Testis (tissue), 2 donors: ENCODE measurements around the gene TYW1B.
"Not testable (repeated sequence)": the region's sequence is repeated elsewhere in the genome, so short reads cannot be mapped to it uniquely, and the experiment has no call there.

ENCODE experiments used
- CTCF ChIP-seq, 3 experiments: fragments of 450-650 bp in 2 of 3; fragments of 200-600 bp in 1 of 3; sonication (generic) in 1 of 3; IDR thresholded peaks; one replicate each; pipeline ENCODE4 v1.5.1; 2016 to 2019; ENCODE audit warnings: antibody characterized with exemption in 3 of 3, mild to moderate bottlenecking in 2 of 3, moderate library complexity in 1 of 3
- POLR2A ChIP-seq: fragments of 450-650 bp; IDR thresholded peaks from one replicate; pipeline ENCODE4 v1.6.1; 2017; ENCODE audit warnings: antibody characterized with exemption, mild to moderate bottlenecking, moderate library complexity

DNA sequence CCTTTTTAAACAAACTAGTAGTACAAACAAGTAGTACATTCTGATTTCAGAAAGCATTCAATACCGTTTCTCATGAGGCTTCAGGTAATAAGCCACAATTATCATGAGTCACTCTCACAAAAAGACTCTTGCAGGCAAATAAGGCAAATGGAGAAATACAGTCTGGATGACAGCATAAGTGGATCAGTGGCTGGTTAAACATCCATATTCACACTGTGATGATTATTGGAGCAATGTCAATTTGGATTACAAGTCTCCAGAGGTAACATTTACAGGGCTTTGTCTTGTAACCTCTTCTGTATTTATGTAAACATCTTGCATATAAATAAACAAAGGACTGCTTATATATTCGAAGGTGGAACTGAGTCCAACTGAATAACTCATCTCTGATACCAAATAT is 55.4 kb downstream of the TYW1B start:
- not testable (repeated sequence) for TF ChIP-seq CTCF (IDR thresholded peaks at IDR 0.05); POLR2A
